A549 (cell line): ENCODE measurements around the gene MSX2. TPM values are rescaled to one million over a fixed set of nuclear protein-coding genes. Genes with fewer than 3 reads are reported as not detected.

ENCODE experiments used
- ATAC-seq, 2 experiments: fragments of 200-7000 bp in 1 of 2; fragments of >200 bp in 1 of 2; cut with Nextera tagmentation in 1 of 2; cut with Tn5 transposase in 1 of 2; 3 replicates each; pipeline versions ENCODE4 v1.8.0 to v1.9.1; 2018 to 2020; ENCODE audit warnings: mild to moderate bottlenecking in 1 of 2, moderate library complexity in 1 of 2
- CTCF ChIA-PET: fragments of 300-600 bp; sonication (Branson Sonifier 250); formaldehyde crosslinking; extraction: SDS; loops from one replicate; lab custom pipeline; 2021; ENCODE audit warnings: antibody characterized with exemption, inconsistent platforms; lab: Yijun Ruan, JAX
- POLR2A ChIA-PET: fragments of 350-600 bp; formaldehyde crosslinking; extraction: SDS; loops from one replicate; lab custom pipeline; 2021; ENCODE audit warnings: antibody characterized with exemption, inconsistent platforms; lab: Yijun Ruan, JAX
- DNase-seq, 2 experiments: peaks; one replicate each; pipeline versions ENCODE4 v3.0.0 to v3.0.0-alpha.2; 2011 to 2016; ENCODE audit warnings: low read depth in 1 of 2, low spot score in 1 of 2
- FAIRE-seq: peaks from 2 replicates; lab custom pipeline; 2011; peaks lifted over from hg19 to GRCh38; lab: Jason Lieb, UNC
- H3K27ac ChIP-seq, 2 experiments: fragments of >200 bp; sonication (Bioruptor Twin); formaldehyde crosslinking; 3 replicates each; pipeline ENCODE4 v1.5.1; 2016 to 2017
- H3K4me1 ChIP-seq: fragments of >200 bp; sonication (Bioruptor Twin); formaldehyde crosslinking; 3 replicates; pipeline ENCODE4 v1.6.1; 2016
- H3K4me2 ChIP-seq: fragments of >200 bp; sonication (Bioruptor Twin); formaldehyde crosslinking; 3 replicates; pipeline ENCODE4 v1.6.1; 2016
- H3K4me3 ChIP-seq: fragments of >200 bp; sonication (Bioruptor Twin); formaldehyde crosslinking; 3 replicates; pipeline ENCODE4 v1.5.1; 2016
- H3K9me3 ChIP-seq: fragments of >200 bp; sonication (Bioruptor Twin); formaldehyde crosslinking; 3 replicates; pipeline ENCODE4 v1.6.1; 2016
- CBX2 ChIP-seq: fragments of 200-600 bp; sonication (generic); IDR thresholded peaks from 2 replicates; pipeline ENCODE4 v1.6.1; 2016; ENCODE audit warnings: low read depth, mild to moderate bottlenecking, borderline replicate concordance
- EHF ChIP-seq: fragments of 250-450 bp; sonication (Bioruptor Pico); IDR thresholded peaks from 2 replicates; pipeline ENCODE4 v1.5.0; 2020; ENCODE audit warnings: mild to moderate bottlenecking
- FOSL2 ChIP-seq, 2 experiments: fragments of 450-650 bp in 1 of 2; fragments of >200 bp in 1 of 2; sonication (Bioruptor Twin) in 1 of 2; formaldehyde crosslinking; IDR thresholded peaks; 2 replicates each; pipeline versions ENCODE4 v1.5.0 to v1.6.1; 2016 to 2020; ENCODE audit warnings: mild to moderate bottlenecking in 1 of 2, moderate library complexity in 1 of 2
- HEYL ChIP-seq: fragments of 250-450 bp; sonication (Bioruptor Pico); IDR thresholded peaks from 2 replicates; pipeline ENCODE4 v1.8.0; 2021; ENCODE audit warnings: mild to moderate bottlenecking, moderate library complexity
- HOXA7 ChIP-seq: fragments of 250-450 bp; sonication (Bioruptor Pico); IDR thresholded peaks from 2 replicates; pipeline ENCODE4 v1.5.0; 2020; ENCODE audit warnings: mild to moderate bottlenecking, moderate library complexity
- JUN ChIP-seq, 2 experiments: fragments of >200 bp; sonication (Bioruptor Twin); formaldehyde crosslinking; IDR thresholded peaks; 2 replicates in 1 of 2; 3 replicates in 1 of 2; pipeline ENCODE4 v1.6.1; 2016 to 2017
- JUNB ChIP-seq: fragments of >200 bp; sonication (Bioruptor Twin); formaldehyde crosslinking; IDR thresholded peaks from 2 replicates; pipeline ENCODE4 v1.6.1; 2016
- NFE2L2 ChIP-seq: fragments of 150-350 bp; conservative IDR thresholded peaks from 2 replicates; pipeline ENCODE4 v1.6.1; 2014; ENCODE audit warnings: low read length
- NPAS2 ChIP-seq: fragments of 250-450 bp; sonication (Bioruptor Pico); IDR thresholded peaks from 2 replicates; pipeline ENCODE4 v1.8.0; 2022; ENCODE audit warnings: mild to moderate bottlenecking, moderate library complexity, borderline replicate concordance
- PHF8 ChIP-seq: fragments of 200-600 bp; sonication (generic); IDR thresholded peaks from 2 replicates; pipeline ENCODE4 v1.6.1; 2016; ENCODE audit warnings: low read depth, mild to moderate bottlenecking, antibody characterized with exemption, moderate library complexity, borderline replicate concordance
- RAD21 ChIP-seq, 2 experiments: fragments of >200 bp in 1 of 2; sonication (Bioruptor Twin) in 1 of 2; formaldehyde crosslinking in 1 of 2; IDR thresholded peaks in 1 of 2; conservative IDR thresholded peaks in 1 of 2; 2 replicates in 1 of 2; 3 replicates in 1 of 2; pipeline ENCODE4 v1.6.1; 2012 to 2018; ENCODE audit warnings: inconsistent platforms in 1 of 2
- TFCP2L1 ChIP-seq: fragments of 250-450 bp; sonication (Bioruptor Pico); IDR thresholded peaks from 2 replicates; pipeline ENCODE4 v1.5.0; 2021; ENCODE audit warnings: mild to moderate bottlenecking
- WGBS: methylation state at CpG from one replicate; pipeline ENCODE4 v1.1.6; 2017; ENCODE audit errors: missing lambda C conversion rate; 5-methylcytosine and 5-hydroxymethylcytosine counted together
- polyA plus RNA-seq, 4 experiments: library from polyadenylated mRNA; depleted of rRNA in 3 of 4; stranded (reverse); fragments of >200 nt; fragmentation: RNase III in 1 of 4; extraction: RNeasy Plus Mini Kit Qiagen cat#74134 plus additional on column Dnase treatment in 1 of 4; gene quantifications; 2 replicates in 3 of 4; 3 replicates in 1 of 4; pipeline ENCODE4 v1.2.3, GENCODE V29; 2011 to 2017
- small RNA-seq, 6 experiments: library from RNA; depleted of rRNA; stranded (forward); fragments of <200 nt; gene quantifications; one replicate each; pipeline ENCODE3, GENCODE V24; 2012
- TF ChIP-seq, protein P1 (sequence below): IDR thresholded peaks from 2 replicates; pipeline ENCODE4 v1.6.1; 2012; ENCODE audit warnings: low read depth, borderline replicate concordance
- TF ChIP-seq, protein P2 (sequence below): fragments of 250-450 bp; sonication (Bioruptor Pico); IDR thresholded peaks from 2 replicates; pipeline ENCODE4 v1.5.0; 2021; ENCODE audit warnings: mild to moderate bottlenecking, moderate library complexity, borderline replicate concordance
- TF ChIP-seq, protein P3 (sequence below): fragments of >200 bp; sonication (Bioruptor Twin); formaldehyde crosslinking; IDR thresholded peaks from 3 replicates; pipeline ENCODE4 v1.6.1; 2016

MSX2 gene
- polyA plus RNA-seq, 2 of the 4 experiments (the other 2 are of a cell fraction): 2.4 to 2.6 TPM

DNA sequence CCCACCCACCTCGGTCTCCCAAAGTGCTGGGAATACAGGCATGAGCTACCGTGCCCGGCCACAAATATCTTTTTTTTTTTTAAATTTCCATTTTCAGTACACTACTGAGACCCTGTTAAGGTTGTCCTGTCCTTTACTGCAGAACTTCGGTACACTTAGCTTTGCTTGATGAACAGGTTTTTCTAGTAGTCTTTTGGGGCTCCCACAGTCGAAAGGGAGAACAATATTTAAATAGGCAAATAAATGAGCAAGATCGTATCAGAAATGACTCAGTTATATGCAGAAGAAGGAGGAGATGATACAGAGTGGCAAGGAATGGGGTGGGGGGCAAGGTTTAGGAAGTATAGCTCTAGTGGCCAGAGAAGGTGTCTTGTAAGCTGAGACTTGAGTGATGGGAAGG is 52.7 kb downstream of the MSX2 start:
- WGBS: 3% methylated on average over 6 of the region's 6 CpGs

DNA sequence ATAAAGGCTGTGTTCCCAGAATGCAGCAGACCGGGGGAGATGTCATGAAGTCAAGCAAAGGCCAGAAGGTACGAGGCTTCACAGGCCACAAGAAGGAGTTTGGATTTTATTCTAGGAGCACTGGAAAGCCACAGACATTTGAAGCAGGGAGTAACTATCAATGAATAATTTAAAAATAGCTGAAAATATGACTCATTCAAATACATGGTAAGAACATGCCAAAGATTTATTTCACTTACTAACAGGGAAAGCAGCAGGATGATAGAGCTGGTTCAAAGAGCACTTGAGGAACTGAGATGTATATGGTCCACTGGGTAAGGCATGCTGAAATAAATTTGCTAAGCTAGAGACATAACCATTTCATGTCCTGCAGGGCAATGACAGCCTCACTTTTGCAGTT is 53.2 kb downstream of the MSX2 start:
- TF ChIP-seq FOSL2 (IDR thresholded peaks at IDR 0.05) (no peak), FOSL2 (CRISPR knock-in tag; IDR thresholded peaks at IDR 0.05) (no peak), HEYL (CRISPR knock-in tag) (no peak)
- WGBS: 20% methylated on average over 2 of the region's 2 CpGs
- Histone ChIP-seq H3K4me1 (no peaks in the 10 kb centered on the region), H3K9me3 (no peaks in the 10 kb centered on the region), H3K27ac (no peak overlapping the region), H3K4me2 (no peak overlapping the region), H3K4me3 (no peak overlapping the region)
- POLR2A ChIA-PET: no interaction called here
- DNase-seq: no peak
- CTCF ChIA-PET: interaction anchor here (0.6 to 1.8 kb wide), 7 partner anchors 15 to 1228 kb away, joined by 3 to 7 read pairs (median 3); no protein-coding TSS in a partner anchor
- FAIRE-seq: no peak
- ATAC-seq: no peak

More for the DNA sequence above, 52.7 kb downstream of the MSX2 start:
- no peak for DNase-seq
- FAIRE-seq: no peak
- ChIA-PET POLR2A (interaction anchor here (0.6 kb wide), 1 partner anchor 324 kb away, joined by 3 read pairs; no protein-coding TSS in a partner anchor), CTCF (interaction anchor here (0.6 to 1.8 kb wide), 5 partner anchors 16 to 357 kb away, joined by 3 to 7 read pairs (median 3); no protein-coding TSS in a partner anchor)
- no peak overlapping the region for H3K4me3 ChIP-seq
- H3K4me2 ChIP-seq: no peak overlapping the region
- TF ChIP-seq NFE2L2 (no peak), JUN (IDR thresholded peaks at IDR 0.05) (no peak), JUNB (no peak), HOXA7 (CRISPR knock-in tag) (no peak), CBX2 (no peak), PHF8 (no peak), EHF (CRISPR knock-in tag) (no peak), TFCP2L1 (no peak), NPAS2 (CRISPR knock-in tag) (no peak), RAD21 (conservative IDR thresholded peaks at IDR 0.05 in 1 of 2, IDR thresholded peaks at IDR 0.05 in 1 of 2) (no peak)
- TF ChIP-seq, protein P1, sequence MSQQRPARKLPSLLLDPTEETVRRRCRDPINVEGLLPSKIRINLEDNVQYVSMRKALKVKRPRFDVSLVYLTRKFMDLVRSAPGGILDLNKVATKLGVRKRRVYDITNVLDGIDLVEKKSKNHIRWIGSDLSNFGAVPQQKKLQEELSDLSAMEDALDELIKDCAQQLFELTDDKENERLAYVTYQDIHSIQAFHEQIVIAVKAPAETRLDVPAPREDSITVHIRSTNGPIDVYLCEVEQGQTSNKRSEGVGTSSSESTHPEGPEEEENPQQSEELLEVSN: no peak
- TF ChIP-seq, protein P2, sequence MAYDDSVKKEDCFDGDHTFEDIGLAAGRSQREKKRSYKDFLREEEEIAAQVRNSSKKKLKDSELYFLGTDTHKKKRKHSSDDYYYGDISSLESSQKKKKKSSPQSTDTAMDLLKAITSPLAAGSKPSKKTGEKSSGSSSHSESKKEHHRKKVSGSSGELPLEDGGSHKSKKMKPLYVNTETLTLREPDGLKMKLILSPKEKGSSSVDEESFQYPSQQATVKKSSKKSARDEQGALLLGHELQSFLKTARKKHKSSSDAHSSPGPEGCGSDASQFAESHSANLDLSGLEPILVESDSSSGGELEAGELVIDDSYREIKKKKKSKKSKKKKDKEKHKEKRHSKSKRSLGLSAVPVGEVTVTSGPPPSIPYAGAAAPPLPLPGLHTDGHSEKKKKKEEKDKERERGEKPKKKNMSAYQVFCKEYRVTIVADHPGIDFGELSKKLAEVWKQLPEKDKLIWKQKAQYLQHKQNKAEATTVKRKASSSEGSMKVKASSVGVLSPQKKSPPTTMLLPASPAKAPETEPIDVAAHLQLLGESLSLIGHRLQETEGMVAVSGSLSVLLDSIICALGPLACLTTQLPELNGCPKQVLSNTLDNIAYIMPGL: no peak
- TF ChIP-seq, protein P3, sequence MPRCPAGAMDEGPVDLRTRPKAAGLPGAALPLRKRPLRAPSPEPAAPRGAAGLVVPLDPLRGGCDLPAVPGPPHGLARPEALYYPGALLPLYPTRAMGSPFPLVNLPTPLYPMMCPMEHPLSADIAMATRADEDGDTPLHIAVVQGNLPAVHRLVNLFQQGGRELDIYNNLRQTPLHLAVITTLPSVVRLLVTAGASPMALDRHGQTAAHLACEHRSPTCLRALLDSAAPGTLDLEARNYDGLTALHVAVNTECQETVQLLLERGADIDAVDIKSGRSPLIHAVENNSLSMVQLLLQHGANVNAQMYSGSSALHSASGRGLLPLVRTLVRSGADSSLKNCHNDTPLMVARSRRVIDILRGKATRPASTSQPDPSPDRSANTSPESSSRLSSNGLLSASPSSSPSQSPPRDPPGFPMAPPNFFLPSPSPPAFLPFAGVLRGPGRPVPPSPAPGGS: no peak
- H3K9me3 ChIP-seq: no peaks in the 10 kb centered on the region
- no peaks in the 10 kb centered on the region for H3K4me1 ChIP-seq
- no peak overlapping the region for H3K27ac ChIP-seq
- ATAC-seq: no peak

Small RNAs within 50 kb of the gene (small RNA-seq; reads per million reads assigned to genes)
- gene MIR4634: 0 reads per million in 6 experiments
